Measurements from ENCODE around the gene FBXL4. TPM values are rescaled to one million over a fixed set of nuclear protein-coding genes. Genes with fewer than 3 reads are reported as not detected.

The FBXL4 gene
- polyA plus RNA-seq, 1 of the 3 experiments (the other 2 are of a cell fraction), result 8.1 TPM

DNA sequence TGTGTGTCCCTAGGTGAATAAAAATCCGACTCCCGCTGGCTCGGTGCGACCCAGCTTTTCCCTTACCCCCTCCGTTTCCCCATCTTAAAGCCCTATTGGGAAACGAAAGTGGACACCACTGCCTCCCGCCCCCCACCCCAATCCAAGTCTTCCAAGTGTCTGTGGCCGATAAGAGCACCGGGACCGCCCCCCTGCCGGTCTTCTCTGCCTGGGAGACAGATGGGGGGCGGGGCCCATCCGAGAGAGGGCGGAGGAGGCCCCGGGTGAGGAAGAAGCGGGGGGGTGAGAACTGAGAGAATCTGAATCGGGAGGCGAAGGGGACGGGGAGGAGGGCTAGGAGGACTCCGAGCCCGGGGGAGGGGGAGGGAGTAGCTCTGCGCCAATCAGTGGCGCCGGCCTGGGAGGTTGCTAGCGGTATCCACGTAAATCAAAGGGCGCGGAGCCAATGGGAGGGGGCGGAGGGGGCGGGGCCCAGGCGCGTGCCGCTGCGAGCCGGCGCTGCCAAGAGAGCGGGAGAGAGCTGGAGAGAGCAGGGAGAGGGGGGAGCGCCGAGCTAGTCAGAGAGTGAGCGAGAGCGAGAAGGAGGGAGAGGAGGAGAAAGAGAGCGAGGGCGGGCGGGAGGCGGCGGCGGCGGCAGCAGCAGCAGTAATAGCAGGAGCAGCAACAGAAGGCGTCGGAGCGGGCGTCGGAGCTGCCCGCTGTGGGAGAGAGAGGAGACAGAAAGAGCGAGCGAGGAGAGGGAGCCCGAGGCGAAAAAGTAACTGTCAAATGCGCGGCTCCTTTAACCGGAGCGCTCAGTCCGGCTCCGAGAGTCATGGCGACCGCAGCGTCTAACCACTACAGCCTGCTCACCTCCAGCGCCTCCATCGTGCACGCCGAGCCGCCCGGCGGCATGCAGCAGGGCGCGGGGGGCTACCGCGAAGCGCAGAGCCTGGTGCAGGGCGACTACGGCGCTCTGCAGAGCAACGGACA is 113.4 kb downstream of the FBXL4 start, which contains the start of gene POU3F2 (continued):
- TF ChIP-seq SIN3A (IDR thresholded peaks at IDR 0.05; ENCODE audit: borderline replicate concordance, low read depth, low read length) (peak; percentile 52; the same call in 1 of the 2 replicates), SMC3 (IDR thresholded peaks at IDR 0.05; ENCODE audit: low read depth, low read length) (no peak), GABPA (IDR thresholded peaks at IDR 0.05; ENCODE audit: low read depth) (no peak), NFIC (IDR thresholded peaks at IDR 0.05; ENCODE audit: borderline replicate concordance) (peak; percentile 57)
- TF ChIP-seq, protein P1, sequence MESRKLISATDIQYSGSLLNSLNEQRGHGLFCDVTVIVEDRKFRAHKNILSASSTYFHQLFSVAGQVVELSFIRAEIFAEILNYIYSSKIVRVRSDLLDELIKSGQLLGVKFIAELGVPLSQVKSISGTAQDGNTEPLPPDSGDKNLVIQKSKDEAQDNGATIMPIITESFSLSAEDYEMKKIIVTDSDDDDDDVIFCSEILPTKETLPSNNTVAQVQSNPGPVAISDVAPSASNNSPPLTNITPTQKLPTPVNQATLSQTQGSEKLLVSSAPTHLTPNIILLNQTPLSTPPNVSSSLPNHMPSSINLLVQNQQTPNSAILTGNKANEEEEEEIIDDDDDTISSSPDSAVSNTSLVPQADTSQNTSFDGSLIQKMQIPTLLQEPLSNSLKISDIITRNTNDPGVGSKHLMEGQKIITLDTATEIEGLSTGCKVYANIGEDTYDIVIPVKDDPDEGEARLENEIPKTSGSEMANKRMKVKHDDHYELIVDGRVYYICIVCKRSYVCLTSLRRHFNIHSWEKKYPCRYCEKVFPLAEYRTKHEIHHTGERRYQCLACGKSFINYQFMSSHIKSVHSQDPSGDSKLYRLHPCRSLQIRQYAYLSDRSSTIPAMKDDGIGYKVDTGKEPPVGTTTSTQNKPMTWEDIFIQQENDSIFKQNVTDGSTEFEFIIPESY (IDR thresholded peaks at IDR 0.05; ENCODE audit: borderline replicate concordance, low read depth), result no peak

DNA sequence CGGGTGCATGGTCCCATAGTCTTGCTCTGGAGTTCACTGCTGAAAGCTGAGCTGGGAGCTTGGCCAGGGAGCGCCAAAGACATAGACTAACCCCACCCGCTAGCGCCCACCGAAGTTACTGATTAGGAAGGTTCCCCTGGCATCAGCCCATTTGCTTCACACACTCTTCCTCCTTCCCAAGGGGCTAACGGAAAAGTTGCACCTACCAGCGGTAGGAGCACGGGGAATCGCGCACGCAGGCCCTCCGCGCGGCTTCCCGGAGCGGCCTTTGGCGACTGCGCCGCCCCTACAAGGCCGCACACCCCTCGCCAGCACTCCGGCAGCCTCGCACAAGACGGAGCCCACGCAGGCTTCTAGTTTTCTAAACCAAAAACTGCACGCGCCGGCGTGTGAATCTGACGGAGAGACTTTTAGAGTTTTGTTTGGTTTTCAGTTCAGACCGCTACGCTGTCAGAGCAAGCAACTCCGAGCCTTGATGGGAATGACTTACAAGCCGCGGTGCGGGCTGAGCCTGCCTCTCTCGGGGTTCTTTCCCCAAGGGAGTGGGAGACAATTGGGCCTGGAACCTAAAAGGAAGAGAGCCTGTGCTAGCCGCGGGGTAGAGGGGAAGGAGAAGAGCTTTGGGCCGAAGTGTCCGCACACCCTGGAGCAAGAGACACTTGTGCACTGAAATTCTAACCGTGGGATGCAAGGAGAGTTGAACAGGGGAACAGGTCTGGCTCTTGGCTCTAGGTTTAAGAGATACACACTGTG is 114.3 kb downstream of the FBXL4 start:
- Histone ChIP-seq H3K79me2 (ENCODE audit: insufficient read depth) (peaks cover 10% of the 10 kb centered on the region), H3K4me1 (ENCODE audit: control insufficient read depth in 1 of 2, insufficient read depth in 2 of 2, low read depth in 1 of 2, low read length in 1 of 2) (peaks cover 0 to 37% of the 10 kb centered on the region in 2 experiments; a peak in 2 of 4 replicates), H4K20me1 (ENCODE audit: insufficient read depth) (no peaks in the 10 kb centered on the region; the same call in 1 of the 2 replicates), H3K9ac (peak overlapping the region; percentile 50; the same call in 1 of the 2 replicates), H2AFZ (ENCODE audit: low read depth) (peak overlapping the region; percentile 77), H3K9me2 (no peaks in the 10 kb centered on the region), H3K27me3 (ENCODE audit: insufficient read depth) (no peaks in the 10 kb centered on the region), H3K36me3 (replicated peaks in 1 of 2; ENCODE audit: control insufficient read depth in 1 of 2, insufficient read depth in 2 of 2, low read length in 1 of 2) (no peaks in the 10 kb centered on the region), H3K27ac (ENCODE audit: low read depth in 2 of 2, low read length in 1 of 2) (peak overlapping the region; percentile 55 to 84), H3K4me2 (peak overlapping the region; percentile 91), H3K4me3 (ENCODE audit: low read depth in 2 of 2, low read length in 1 of 2) (peak overlapping the region; percentile 60 to 69), H3K9me3 (no peaks in the 10 kb centered on the region), H3F3A (replicated peaks; ENCODE audit: insufficient read depth) (peaks cover 23% of the 10 kb centered on the region)
- WGBS (ENCODE audit: low lambda C conversion rate), result 2% methylated on average over 23 of the region's 42 CpGs
- ChIA-PET CTCF (interaction anchor here (0.7 to 2.1 kb wide), 8 partner anchors 9 to 1132 kb away, joined by 3 to 6 read pairs (median 3); no protein-coding TSS in a partner anchor), POLR2A (no interaction called here)
- peak; percentile 80 for DNase-seq
- no peak for TF ChIP-seq TAF1 (IDR thresholded peaks at IDR 0.05; ENCODE audit: borderline replicate concordance, low read depth, low read length)
- TF ChIP-seq EZH2phosphoT487 (IDR thresholded peaks at IDR 0.05; ENCODE audit: borderline replicate concordance, low read depth), result no peak
- TF ChIP-seq, protein P2, sequence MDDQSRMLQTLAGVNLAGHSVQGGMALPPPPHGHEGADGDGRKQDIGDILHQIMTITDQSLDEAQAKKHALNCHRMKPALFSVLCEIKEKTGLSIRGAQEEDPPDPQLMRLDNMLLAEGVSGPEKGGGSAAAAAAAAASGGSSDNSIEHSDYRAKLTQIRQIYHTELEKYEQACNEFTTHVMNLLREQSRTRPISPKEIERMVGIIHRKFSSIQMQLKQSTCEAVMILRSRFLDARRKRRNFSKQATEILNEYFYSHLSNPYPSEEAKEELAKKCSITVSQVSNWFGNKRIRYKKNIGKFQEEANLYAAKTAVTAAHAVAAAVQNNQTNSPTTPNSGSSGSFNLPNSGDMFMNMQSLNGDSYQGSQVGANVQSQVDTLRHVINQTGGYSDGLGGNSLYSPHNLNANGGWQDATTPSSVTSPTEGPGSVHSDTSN (IDR thresholded peaks at IDR 0.05), result no peak
- TF ChIP-seq SMC3 (IDR thresholded peaks at IDR 0.05; ENCODE audit: low read depth, low read length), result no peak
- no peak for TF ChIP-seq RAD21 (IDR thresholded peaks at IDR 0.05; ENCODE audit: low read length)
- TF ChIP-seq MEF2A (IDR thresholded peaks at IDR 0.05; ENCODE audit: borderline replicate concordance, low read depth), result no peak
- TF ChIP-seq JUND (IDR thresholded peaks at IDR 0.05), result no peak
- TF ChIP-seq, protein P3, sequence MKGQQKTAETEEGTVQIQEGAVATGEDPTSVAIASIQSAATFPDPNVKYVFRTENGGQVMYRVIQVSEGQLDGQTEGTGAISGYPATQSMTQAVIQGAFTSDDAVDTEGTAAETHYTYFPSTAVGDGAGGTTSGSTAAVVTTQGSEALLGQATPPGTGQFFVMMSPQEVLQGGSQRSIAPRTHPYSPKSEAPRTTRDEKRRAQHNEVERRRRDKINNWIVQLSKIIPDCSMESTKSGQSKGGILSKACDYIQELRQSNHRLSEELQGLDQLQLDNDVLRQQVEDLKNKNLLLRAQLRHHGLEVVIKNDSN (IDR thresholded peaks at IDR 0.05; ENCODE audit: borderline replicate concordance, low read depth), result no peak
- TF ChIP-seq TCF12 (IDR thresholded peaks at IDR 0.05), result no peak
- no peak for TF ChIP-seq FOSL2 (IDR thresholded peaks at IDR 0.05; ENCODE audit: borderline replicate concordance, low read depth)
- TF ChIP-seq GATA2 (CRISPR knock-in tag; IDR thresholded peaks at IDR 0.05), result no peak
- TF ChIP-seq EP300 (IDR thresholded peaks at IDR 0.05; ENCODE audit: borderline replicate concordance in 1 of 2, low read depth in 1 of 2, low read length in 1 of 2), result no peak
- TF ChIP-seq RFX5 (IDR thresholded peaks at IDR 0.05; ENCODE audit: low read length), result no peak
- no peak for TF ChIP-seq RCOR1 (IDR thresholded peaks at IDR 0.05; ENCODE audit: low read length)
- no peak for TF ChIP-seq NRF1 (IDR thresholded peaks at IDR 0.05; ENCODE audit: low read depth, low read length)
- TF ChIP-seq, protein P4, sequence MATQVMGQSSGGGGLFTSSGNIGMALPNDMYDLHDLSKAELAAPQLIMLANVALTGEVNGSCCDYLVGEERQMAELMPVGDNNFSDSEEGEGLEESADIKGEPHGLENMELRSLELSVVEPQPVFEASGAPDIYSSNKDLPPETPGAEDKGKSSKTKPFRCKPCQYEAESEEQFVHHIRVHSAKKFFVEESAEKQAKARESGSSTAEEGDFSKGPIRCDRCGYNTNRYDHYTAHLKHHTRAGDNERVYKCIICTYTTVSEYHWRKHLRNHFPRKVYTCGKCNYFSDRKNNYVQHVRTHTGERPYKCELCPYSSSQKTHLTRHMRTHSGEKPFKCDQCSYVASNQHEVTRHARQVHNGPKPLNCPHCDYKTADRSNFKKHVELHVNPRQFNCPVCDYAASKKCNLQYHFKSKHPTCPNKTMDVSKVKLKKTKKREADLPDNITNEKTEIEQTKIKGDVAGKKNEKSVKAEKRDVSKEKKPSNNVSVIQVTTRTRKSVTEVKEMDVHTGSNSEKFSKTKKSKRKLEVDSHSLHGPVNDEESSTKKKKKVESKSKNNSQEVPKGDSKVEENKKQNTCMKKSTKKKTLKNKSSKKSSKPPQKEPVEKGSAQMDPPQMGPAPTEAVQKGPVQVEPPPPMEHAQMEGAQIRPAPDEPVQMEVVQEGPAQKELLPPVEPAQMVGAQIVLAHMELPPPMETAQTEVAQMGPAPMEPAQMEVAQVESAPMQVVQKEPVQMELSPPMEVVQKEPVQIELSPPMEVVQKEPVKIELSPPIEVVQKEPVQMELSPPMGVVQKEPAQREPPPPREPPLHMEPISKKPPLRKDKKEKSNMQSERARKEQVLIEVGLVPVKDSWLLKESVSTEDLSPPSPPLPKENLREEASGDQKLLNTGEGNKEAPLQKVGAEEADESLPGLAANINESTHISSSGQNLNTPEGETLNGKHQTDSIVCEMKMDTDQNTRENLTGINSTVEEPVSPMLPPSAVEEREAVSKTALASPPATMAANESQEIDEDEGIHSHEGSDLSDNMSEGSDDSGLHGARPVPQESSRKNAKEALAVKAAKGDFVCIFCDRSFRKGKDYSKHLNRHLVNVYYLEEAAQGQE (IDR thresholded peaks at IDR 0.05; ENCODE audit: low read depth, low read length), result no peak
- no peak for TF ChIP-seq MXI1 (IDR thresholded peaks at IDR 0.05; ENCODE audit: low read depth, low read length)
